Aorta (tissue), 5 donors: Measurements from ENCODE around the gene TM4SF20. TPM values are rescaled to one million over a fixed set of nuclear protein-coding genes. Genes with fewer than 3 reads are reported as not detected.

ENCODE experiments used
- ATAC-seq: fragments of 200-7000 bp; cut with Tn5 transposase; one replicate; pipeline ENCODE4 v1.9.1; 2022; ENCODE audit warnings: moderate library complexity; ENCODE audit not compliant: low FRiP score
- DNase-seq, 2 donors: peaks; one replicate each; pipeline ENCODE4 v3.0.0-alpha.2; 2020
- H3K27ac ChIP-seq, 2 donors: one replicate each; pipeline ENCODE4 v1.5.1; 2013; ENCODE audit warnings: low read length in 2 of 2, mild to moderate bottlenecking in 2 of 2, moderate library complexity in 2 of 2, control low read depth in 1 of 2, inconsistent platforms in 1 of 2, low read depth in 1 of 2
- H3K27me3 ChIP-seq, 2 donors: one replicate each; pipeline ENCODE4 v1.6.1; 2013; ENCODE audit warnings: control low read depth in 1 of 2, low read length in 1 of 2, mild to moderate bottlenecking in 1 of 2, moderate library complexity in 1 of 2; ENCODE audit not compliant: insufficient read depth in 2 of 2, control insufficient read depth in 1 of 2
- H3K36me3 ChIP-seq, 2 donors: one replicate each; pipeline ENCODE4 v1.6.1; 2013; ENCODE audit warnings: control low read depth in 1 of 2, low read length in 1 of 2, mild to moderate bottlenecking in 1 of 2; ENCODE audit not compliant: insufficient read depth in 2 of 2, control insufficient read depth in 1 of 2
- H3K4me1 ChIP-seq, 2 donors: one replicate each; pipeline ENCODE4 v1.6.1; 2013; ENCODE audit warnings: low read length in 2 of 2, control low read depth in 1 of 2, mild to moderate bottlenecking in 1 of 2, moderate library complexity in 1 of 2; ENCODE audit not compliant: insufficient read depth in 2 of 2, control insufficient read depth in 1 of 2
- H3K4me3 ChIP-seq, 2 donors: one replicate each; pipeline ENCODE4 v1.5.1; 2013; ENCODE audit warnings: low read length in 2 of 2, control low read depth in 1 of 2, mild to moderate bottlenecking in 1 of 2
- H3K9me3 ChIP-seq: one replicate; pipeline ENCODE4 v1.6.1; 2013; ENCODE audit warnings: mild to moderate bottlenecking, low read length; ENCODE audit not compliant: control insufficient read depth
- WGBS, 2 donors: extraction: QIAGEN DNeasy Blood & Tissue Kit; methylation state at CpG; one replicate each; pipeline ENCODE4 v1.1.7; 2013; 5-methylcytosine and 5-hydroxymethylcytosine counted together
- intact Hi-C, 2 donors: fragments of 100-400 bp; cut with DNase I; formaldehyde crosslinking; loops; one replicate each; pipeline versions ENCODE4 v1.14.2 to v1.15.0; 2022
- polyA plus RNA-seq, 2 donors: library from polyadenylated mRNA; stranded (reverse); fragments of 200-250 nt; gene quantifications; one replicate each; pipeline ENCODE4 v1.2.3, GENCODE V29; 2013
- total RNA-seq, 2 donors: library from RNA; stranded (reverse); fragmentation: NEBNext Ultra II Directional; extraction: Animal tissue kit (Norgen Biotek cat#: 25700); gene quantifications; one replicate each; pipeline ENCODE4 v1.2.1, GENCODE V29; 2021
- donor health status: healthy with polysubstance abuse.
- donor health status: Bipolar disorder and iron deficiency.
- donor health status: DM: no; HTN: no; CAD: no.
- donor health status: DM: no; HTN: no; CAD: no.
- donor health status: DM: yes; HTN: yes; CAD: no.

Gene TM4SF20
- total and polyA plus RNA-seq, 4 donors, result 25.0 TPM; not detected in 3

DNA sequence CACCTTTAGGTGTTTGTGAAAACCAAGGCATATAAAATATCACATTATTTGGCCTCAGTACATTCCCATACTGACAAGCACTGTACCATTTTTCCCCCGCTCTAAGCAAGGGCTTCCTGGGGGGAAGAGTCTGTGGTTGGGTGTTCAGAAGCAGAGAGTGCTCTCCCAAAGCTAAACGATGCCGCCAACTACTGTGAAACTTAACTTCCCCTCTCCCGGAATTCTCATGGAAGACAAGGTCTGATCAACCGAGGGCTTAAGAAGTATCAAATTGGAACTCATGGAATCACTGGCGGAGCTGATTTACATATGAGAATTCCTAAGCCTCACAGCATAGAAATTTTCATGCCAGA lies 54.5 kb downstream of the TM4SF20 start:
- intact Hi-C loops, result loop anchor here in 1 of 2 donors (10.0 kb wide), 1 partner anchor 140 kb away; no protein-coding TSS in a partner anchor
- Histone ChIP-seq H3K4me3 (peak overlapping the region; percentile 85 to 97), H3K27ac (peak overlapping the region in 1 of 2 donors; percentile 73), H3K27me3 (no peaks in the 10 kb centered on the region), H3K4me1 (peaks cover 0 to 3% of the 10 kb centered on the region in 2 donors), H3K9me3 (no peaks in the 10 kb centered on the region), H3K36me3 (no peaks in the 10 kb centered on the region)
- 4 to 12% methylated on average over 6 of the region's 6 CpGs for WGBS, 2 donors
- no peak for DNase-seq
- ATAC-seq, result no peak

DNA sequence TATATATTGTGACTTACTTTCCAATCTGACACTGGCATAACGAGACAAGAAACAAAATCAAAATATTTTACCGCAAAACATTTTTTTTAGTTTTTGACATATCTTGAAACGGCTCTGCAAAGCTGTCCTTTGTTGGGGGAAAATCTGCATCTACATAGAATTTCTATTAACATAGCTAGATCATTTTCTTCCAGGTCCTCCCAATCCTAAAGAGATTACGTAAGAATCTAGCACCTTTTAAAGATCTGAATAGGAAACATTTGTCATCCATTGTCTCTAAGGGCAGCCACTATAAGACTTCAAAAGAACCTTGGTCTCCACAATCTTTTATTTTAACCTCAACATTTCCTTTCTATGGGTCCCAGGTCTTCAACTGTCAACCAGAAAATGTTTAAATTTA lies 55.3 kb downstream of the TM4SF20 start:
- no peak overlapping the region for H3K4me3 ChIP-seq
- intact Hi-C loops, result loop anchor here in 1 of 2 donors (10.0 kb wide), 1 partner anchor 141 kb away; no protein-coding TSS in a partner anchor
- H3K9me3 ChIP-seq, result no peaks in the 10 kb centered on the region
- H3K4me1 ChIP-seq, result peaks cover 0 to 3% of the 10 kb centered on the region in 2 donors
- WGBS, 2 donors, result 97 to 98% methylated on average over 4 of the region's 4 CpGs
- no peaks in the 10 kb centered on the region for H3K27me3 ChIP-seq
- no peaks in the 10 kb centered on the region for H3K36me3 ChIP-seq
- DNase-seq (no peak), ATAC-seq (no peak)
- H3K27ac ChIP-seq, result no peak overlapping the region

DNA sequence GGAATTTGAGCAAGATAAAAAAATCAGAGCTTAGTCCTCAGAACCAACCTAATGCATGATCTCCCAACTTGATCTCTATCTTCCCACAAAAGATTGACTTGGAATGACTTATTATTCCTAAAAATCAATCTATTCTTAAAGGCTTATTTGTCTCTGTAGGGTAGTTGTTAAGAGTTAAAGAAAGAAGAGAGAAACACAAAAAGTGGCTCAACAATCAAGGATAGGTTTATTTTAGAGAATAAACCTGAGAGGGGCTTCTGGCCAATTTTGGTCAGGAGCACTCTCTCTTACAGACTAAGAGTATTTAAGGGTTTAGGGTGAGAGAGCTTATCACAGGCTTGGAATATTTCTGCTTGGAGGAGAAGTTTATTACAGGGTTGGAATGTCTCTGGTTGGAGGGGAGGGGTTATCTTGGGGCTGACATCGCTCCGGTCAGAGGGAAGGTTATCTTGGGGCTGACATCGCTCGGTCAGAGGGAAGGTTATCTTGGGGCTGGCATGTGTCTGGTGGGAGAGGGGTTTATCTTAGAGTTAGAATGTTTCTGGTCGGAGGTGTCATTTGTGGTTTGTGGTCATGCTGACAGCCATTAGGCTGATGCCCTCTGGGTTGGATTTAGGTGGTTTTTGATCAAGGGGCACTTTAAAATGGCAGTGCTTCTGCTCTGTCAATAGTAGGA lies 56.4 kb downstream of the TM4SF20 start:
- Histone ChIP-seq H3K4me1 (peaks cover 0 to 3% of the 10 kb centered on the region in 2 donors), H3K27me3 (no peaks in the 10 kb centered on the region), H3K36me3 (no peaks in the 10 kb centered on the region), H3K27ac (no peak overlapping the region), H3K9me3 (no peaks in the 10 kb centered on the region), H3K4me3 (no peak overlapping the region)
- intact Hi-C loops, result loop anchor here in 1 of 2 donors (10.0 kb wide), 1 partner anchor 142 kb away; no protein-coding TSS in a partner anchor
- ATAC-seq (no peak), DNase-seq (no peak)
- WGBS, 2 donors, result 89 to 95% methylated on average over 5 of the region's 5 CpGs

DNA sequence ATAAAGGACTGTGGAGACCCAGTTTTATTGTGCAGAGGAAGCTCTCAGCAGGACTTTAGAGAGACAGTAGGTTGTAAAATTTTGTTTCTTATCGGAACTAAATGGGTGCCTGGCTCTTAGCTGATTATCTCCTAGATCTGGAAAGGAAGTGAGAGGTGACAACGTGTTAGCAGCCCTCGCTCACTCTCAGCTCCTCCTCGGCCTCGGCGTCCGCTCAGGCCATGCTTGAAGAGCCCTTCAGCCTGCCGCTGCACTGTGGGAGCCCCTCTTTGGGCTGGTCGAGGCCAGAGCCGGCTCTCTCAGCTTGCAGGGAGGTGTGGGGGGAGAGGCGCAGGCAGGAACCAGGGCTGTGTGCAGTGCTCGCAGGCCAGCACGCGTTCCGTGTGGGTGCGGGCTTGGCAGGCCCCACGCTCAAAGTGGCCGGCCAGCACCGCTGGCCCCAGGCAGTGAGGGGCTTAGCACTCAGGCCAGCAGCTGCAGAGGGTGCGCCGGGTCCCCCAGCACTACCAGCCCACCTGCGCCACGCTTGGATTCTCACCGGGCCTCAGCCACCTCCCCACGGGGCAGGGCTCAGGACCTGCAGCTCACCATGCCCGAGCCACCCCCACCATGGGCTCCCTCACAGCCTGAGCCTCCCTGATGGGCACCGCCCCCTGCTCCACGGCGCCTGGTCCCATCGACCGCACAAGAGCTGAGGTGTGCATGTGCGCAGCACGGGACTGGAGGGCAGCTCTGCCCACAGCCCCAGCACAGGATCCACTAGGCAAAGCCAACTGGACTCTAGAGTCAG lies 58.6 kb downstream of the TM4SF20 start:
- no peak for ATAC-seq
- H3K36me3 ChIP-seq, result no peaks in the 10 kb centered on the region
- H3K27ac ChIP-seq, result no peak overlapping the region
- no peaks in the 10 kb centered on the region for H3K4me1 ChIP-seq
- 92 to 93% methylated on average over 33 of the region's 33 CpGs for WGBS, 2 donors
- no peak overlapping the region for H3K4me3 ChIP-seq
- intact Hi-C loops, result loop anchor here in 1 of 2 donors (10.0 kb wide), 1 partner anchor 144 kb away; no protein-coding TSS in a partner anchor
- H3K9me3 ChIP-seq, result no peaks in the 10 kb centered on the region
- DNase-seq, result no peak
- no peaks in the 10 kb centered on the region for H3K27me3 ChIP-seq

DNA sequence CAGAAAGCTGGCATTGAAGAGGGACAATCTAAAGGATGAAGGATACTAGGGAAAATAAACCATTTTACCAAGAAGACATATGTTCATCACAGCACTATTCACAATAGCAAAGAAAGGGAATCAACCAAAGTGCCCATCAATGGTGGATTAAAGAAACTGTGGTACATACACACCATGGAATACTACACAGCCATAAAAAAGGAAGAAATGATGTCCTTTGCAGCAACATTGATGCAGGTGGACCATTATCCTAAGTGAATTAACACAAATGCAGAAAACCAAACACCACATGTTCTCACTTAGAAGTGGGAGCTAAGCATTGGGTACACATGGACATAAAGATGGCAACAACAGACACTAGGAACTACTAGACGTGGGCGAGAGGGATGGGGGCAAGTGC lies 61.3 kb downstream of the TM4SF20 start:
- Histone ChIP-seq H3K4me1 (no peaks in the 10 kb centered on the region), H3K36me3 (no peaks in the 10 kb centered on the region), H3K27ac (no peak overlapping the region), H3K9me3 (no peaks in the 10 kb centered on the region), H3K4me3 (no peak overlapping the region), H3K27me3 (no peaks in the 10 kb centered on the region)
- WGBS, 2 donors, result 93 to 97% methylated on average over 2 of the region's 2 CpGs
- ATAC-seq (no peak), DNase-seq (no peak)
- intact Hi-C loops, result no loop called here

DNA sequence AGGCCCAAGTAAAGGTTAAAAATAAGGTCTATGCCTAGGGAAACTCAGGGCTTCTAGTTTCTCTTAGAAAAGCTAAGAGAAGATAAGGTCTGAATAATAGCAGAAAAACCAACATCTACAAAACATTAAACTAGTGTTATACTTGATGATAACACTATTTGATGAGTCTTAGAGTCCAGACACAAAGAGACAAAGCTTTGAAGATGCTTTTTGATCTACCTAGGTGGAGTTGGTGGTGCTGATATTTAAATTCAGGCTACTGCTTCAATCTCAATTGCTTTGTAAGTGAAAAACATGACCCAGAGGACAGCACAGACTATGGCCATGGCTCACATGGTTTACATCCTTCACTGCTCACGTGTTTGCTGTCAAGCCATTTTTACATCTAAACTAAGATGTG lies 65.8 kb downstream of the TM4SF20 start:
- Histone ChIP-seq H3K27me3 (no peaks in the 10 kb centered on the region), H3K27ac (no peak overlapping the region), H3K4me1 (no peaks in the 10 kb centered on the region), H3K4me3 (no peak overlapping the region), H3K36me3 (no peaks in the 10 kb centered on the region), H3K9me3 (no peaks in the 10 kb centered on the region)
- DNase-seq (no peak), ATAC-seq (no peak)
- intact Hi-C loops, result no loop called here
- 88 to 96% methylated on average over 1 of the region's 1 CpG for WGBS, 2 donors

DNA sequence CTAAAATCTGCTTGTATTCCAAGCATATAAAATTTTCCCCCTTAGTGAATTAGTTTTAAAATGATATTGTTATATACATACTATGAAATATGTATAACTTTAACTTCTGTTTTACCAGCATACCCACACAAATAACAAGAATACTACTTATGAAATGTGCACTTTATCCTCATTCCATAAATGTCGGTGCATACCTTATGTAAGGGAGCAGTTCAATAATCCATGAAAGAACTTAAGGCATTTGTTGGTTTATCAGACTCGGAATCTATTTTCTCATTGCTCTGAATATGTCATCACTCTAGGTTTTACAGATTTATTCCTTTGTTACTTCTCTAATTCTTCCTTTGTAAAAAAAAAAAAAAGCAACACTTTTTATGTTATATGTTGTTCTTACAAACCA lies 66.5 kb downstream of the TM4SF20 start:
- H3K36me3 ChIP-seq, result no peaks in the 10 kb centered on the region
- ATAC-seq (no peak), DNase-seq (no peak)
- intact Hi-C loops, result no loop called here
- WGBS, 2 donors, result 43 to 61% methylated on average over 2 of the region's 2 CpGs
- no peaks in the 10 kb centered on the region for H3K9me3 ChIP-seq
- no peaks in the 10 kb centered on the region for H3K4me1 ChIP-seq
- no peak overlapping the region for H3K27ac ChIP-seq
- no peaks in the 10 kb centered on the region for H3K27me3 ChIP-seq
- H3K4me3 ChIP-seq, result no peak overlapping the region
